NCI-H2107 (cell line): ENCODE measurements around the gene KCNK7.
"Not testable (repeated sequence)": the region's sequence is repeated elsewhere in the genome, so short reads cannot be mapped to it uniquely, and the experiment has no call there.

Source experiments
- DNase-seq: peaks from one replicate; lab custom pipeline; 2025; lab: John Stamatoyannopoulos, UW

The KCNK7 gene, protein sequence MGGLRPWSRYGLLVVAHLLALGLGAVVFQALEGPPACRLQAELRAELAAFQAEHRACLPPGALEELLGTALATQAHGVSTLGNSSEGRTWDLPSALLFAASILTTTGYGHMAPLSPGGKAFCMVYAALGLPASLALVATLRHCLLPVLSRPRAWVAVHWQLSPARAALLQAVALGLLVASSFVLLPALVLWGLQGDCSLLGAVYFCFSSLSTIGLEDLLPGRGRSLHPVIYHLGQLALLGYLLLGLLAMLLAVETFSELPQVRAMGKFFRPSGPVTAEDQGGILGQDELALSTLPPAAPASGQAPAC

DNA sequence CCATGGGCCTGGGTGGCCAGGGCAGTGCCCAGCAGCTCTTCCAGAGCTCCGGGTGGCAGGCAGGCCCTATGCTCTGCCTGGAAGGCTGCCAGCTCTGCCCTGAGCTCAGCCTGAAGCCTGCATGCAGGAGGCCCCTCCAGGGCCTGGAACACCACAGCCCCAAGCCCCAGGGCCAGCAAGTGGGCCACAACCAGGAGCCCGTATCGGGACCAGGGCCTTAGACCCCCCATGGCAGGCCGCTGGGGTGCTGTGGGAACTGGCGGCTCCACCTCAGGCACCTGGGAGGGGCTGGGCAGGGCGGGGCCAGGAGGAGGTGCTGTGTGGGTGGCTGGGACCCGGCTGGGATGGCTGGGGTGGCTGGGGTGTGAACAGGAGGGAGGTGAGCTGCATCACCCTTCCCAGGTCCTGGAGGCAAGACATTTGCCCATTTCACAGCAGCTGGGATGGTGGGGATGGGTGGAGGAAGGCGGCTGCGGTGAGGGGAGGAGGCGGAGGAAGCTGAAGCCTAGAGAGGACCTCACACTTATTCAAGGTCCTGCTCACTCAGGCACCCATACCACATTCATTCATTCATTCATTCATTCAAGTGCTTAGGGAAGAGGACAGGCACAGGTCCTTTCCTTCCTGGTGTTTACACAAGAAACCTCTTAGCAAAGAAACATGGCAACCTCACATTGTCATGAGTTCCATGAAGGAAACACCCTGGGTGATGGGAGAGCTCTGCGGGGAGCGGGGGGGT, at the start of gene KCNK7:
KCNK7 (minus strand) TSS at position 258 of the 739 bp plus-strand sequence; CDS start at position 230, 28 bp downstream.
- no peak for DNase-seq

DNA sequence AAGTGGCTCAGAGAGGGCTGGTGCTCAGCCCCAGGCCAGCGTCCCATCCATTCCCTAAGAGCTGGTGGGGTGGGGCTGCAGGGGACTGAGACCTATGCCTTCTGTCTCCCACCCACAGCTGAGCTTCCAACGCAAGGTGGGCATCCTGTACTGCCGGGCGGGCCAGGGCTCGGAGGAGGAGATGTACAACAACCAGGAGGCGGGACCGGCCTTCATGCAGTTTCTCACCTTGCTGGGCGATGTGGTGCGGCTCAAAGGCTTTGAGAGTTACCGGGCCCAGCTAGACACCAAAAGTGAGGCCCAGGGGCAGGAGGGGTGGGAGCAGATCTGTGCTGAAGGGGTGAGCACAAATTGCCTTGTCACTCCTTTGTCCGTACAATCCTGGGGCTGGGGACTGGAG, 49.2 kb upstream of the KCNK7 start:
- no peak for DNase-seq

DNA sequence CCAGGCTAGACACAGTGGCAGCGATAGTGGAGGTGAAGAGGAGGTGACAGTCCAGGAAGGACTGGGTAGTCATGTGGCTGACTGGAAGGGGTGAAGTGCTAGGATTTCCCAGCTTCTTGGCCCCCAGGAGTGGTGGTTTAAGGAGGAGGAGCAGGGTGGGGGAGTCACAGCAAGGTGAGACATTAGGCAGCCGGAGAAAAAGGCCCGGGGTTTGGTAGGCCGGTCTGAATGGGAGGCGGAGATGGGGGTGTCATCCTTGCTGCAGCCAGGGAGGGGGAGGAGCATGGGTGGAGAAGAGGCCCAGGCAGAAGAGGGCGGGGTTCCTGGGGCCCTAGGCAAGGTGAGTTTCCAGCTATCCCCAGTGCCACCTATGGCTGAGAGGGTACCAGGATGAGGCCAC, 48.4 kb upstream of the KCNK7 start:
- no peak for DNase-seq

DNA sequence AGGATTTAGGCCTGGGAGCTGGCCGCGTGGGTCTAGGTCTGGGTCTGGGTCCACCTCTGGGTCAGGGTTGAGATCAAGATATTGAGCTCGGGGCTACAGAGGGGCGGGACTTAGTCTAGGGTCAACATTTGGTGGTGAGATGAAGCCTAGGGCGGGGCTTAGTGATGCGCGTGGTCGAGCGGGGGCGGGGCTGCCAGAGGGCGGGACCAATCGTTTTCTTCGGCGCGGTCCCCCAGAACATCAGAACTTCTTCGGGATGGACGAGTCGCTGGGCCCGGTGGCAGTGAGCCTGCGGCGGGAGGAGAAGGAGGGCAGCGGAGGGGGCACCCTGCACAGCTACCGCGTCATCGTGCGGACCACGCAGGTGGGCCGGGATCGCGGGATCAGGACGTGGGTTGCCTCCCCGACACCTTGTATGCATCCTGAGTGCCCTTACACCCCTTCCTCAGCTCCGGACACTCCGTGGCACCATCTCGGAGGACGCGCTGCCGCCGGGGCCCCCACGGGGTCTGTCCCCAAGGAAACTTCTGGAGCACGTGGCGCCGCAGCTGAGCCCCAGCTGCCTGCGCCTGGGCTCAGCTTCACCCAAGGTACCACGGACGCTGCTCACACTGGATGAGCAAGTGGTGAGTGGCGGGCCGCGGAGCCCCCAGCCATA, 46.5 kb upstream of the KCNK7 start:
- no peak for DNase-seq

DNA sequence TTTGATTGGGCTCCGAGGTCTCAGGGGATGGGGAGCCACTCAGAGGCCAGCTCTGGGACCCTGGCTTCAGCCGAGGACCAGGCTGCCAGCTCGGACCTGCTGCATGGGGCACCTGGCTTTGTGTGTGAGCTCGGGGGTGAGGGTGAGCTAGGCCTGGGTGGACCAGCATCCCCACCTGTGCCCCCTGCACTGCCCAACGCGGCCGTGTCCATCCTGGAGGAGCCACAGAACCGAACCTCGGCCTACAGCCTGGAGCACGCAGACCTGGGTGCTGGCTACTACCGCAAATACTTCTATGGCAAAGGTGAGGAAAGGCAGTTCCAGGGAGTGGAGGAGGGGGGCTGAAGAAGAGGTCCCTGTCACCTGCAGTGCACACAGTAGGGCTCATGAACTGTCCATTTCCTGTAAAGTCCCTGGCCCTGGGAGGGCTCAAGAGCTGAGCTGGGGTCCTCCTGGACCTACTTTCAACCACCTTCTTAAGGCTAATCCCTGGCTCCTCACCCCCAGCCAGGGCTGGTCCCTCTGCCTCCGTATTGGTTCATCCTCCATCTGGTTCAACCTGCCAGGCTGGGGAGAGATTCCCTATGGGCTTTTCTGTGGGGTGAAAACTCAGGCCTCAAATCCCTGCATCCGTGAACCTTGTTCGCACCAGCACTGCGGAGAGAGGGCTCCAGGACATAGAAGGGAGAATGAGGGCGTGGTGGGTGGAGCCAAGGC, 45.9 kb upstream of the KCNK7 start:
- DNase-seq, result no peak

DNA sequence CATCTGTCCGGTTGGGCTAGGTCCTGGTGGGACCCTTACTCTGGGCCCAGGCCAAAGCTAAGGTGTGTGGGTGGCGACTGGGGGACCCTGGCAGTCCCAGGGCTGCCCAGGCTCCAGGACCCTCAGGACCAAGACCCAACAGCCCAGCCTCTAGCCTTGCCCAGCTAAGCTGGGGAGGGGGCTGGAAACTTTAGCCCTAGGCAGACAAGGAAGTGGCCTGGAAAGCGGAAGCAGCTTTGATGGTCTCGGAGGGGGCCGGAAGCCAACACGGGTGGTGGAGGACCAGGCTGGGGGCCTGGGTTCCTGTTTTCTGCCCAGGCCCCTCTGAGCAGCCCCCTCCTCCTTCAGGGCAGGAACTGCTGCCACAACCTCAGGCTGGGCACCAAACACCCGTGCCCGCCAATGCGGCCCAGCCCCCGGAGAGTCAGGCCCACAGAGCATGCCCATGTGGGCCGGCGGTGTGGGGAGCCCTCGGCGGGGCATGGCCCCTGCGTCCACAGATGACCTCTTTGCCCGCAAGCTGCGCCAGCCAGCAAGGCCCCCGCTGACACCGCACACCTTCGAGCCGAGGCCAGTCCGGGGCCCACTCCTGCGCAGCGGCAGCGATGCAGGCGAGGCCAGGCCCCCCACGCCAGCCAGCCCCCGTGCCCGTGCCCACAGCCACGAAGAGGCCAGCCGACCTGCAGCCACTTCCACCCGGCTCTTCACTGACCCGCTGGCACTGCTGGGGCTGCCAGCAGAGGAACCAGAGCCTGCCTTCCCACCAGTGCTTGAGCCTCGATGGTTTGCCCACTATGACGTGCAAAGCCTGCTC, 45.1 kb upstream of the KCNK7 start:
- no peak for DNase-seq

DNA sequence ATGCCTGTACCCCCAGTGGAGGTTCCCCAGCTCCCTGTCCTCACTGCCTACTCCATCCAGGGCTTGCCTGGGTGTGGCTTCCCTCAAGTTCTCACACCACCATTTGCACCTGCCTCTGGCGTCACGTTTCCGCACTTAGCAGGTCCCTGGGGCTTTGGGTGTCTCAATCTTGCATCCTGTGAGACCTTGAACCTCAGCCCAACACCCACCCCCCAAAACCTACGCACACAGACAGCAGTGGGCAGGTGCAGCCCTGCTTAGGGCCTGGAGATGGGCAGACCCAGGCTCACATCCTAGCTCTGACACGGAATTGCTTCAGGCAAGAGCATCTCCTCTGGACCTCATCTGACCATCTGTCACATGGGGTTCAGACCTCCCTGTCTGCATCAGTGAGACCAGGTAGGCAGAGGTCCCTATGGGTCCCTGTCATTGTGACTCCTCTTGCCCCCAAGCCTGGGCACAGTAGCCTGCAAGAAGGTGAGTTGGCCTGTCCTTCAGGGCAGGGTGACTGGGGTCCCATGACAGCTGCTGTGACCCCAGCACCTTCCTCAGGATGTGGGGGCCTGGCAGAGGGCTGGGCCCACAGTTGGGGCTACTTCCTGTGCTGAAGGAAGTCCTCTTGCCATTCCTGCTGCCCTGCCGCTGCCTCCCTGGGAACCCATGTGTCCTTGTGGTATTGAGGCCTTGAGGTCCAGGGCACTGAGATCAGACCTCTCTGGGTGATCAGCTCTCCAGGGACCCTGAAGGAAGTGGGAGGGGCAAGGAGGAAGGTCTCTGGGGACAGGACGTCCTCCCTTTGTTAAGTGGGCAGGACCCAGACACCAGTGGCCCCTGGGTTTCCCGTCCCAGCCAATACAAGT, 44.3 kb upstream of the KCNK7 start:
- DNase-seq, result peak; percentile 55

DNA sequence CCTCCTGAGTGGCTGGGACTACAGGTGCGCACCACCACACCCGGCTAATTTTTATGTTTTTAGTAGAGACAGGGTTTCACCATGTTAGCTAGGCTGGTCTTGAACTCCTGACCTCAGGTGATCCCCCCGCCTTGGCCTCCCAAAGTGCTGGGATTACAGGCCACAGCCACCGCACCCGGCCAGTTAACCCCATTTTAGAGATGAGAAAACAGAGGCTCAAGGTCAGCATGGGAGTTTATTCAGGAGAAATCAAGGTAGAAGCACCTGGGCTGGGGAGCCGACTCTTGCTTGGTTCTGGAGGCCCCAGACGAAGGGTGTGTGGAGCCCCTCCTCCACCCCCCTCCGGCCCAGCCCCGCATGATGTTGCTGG, 43.6 kb upstream of the KCNK7 start:
- not testable (repeated sequence) for DNase-seq

DNA sequence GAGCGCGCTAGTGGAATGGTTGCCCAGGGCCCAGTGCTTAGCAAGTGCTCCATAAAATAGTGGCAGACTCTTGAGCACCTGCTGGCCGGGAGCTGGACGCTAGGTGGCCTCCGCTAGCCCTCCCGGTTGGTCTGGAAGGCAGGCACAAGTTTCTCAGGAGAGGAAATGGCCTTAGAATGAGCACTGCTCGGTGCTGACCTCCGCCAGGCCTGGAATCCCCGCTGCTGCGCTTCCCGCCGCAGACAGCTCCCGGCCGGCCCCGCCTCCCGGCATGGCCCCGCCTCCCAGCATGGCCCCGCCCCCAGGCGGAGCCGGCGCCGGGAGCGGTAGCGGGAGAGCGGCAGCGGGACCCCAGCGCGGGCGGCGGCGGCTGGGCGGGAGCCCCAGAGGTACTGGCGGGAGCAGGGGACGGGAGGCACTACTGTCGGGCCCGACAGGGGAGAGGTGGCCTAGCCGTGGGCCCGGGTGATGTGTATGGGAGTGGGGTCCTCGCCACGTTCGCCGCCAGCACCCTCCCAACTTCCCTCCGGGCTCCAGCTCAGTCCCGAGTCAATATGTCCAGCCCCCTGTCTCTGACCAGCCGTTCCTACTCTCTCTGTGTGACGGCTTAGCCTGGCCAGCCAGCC, 42.3 kb upstream of the KCNK7 start, which contains the start of gene SIPA1:
SIPA1 (plus strand) TSS at position 308 of the 626 bp plus-strand sequence. CDS start 2,821 bp downstream, outside the sequence.
- DNase-seq, result no peak

DNA sequence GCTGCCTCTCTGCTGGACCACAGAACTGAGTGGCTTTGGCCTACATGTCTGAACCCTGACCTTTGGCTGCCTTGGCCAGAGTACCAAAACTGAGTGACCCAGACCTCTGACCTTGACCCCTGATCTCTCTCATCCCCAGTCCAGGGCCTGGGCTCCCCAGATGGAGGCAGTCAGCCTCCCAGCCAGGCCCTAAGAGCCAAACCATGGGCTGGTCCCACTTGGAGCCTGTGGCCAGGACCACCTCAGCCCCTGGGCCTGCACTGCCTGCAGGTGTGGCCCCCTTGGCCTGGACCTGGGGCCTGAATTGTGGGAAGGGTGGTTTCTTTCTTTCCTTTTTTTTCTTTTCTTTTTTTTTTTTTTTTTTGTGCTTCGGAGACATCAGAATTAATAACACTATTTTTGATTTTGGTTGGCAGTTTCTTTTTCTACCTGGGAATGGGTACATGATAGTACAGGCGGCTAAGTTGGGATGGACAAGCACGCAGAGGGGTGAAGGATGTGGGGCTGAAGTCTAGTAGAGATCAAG, 41.5 kb upstream of the KCNK7 start:
- DNase-seq, result no peak

DNA sequence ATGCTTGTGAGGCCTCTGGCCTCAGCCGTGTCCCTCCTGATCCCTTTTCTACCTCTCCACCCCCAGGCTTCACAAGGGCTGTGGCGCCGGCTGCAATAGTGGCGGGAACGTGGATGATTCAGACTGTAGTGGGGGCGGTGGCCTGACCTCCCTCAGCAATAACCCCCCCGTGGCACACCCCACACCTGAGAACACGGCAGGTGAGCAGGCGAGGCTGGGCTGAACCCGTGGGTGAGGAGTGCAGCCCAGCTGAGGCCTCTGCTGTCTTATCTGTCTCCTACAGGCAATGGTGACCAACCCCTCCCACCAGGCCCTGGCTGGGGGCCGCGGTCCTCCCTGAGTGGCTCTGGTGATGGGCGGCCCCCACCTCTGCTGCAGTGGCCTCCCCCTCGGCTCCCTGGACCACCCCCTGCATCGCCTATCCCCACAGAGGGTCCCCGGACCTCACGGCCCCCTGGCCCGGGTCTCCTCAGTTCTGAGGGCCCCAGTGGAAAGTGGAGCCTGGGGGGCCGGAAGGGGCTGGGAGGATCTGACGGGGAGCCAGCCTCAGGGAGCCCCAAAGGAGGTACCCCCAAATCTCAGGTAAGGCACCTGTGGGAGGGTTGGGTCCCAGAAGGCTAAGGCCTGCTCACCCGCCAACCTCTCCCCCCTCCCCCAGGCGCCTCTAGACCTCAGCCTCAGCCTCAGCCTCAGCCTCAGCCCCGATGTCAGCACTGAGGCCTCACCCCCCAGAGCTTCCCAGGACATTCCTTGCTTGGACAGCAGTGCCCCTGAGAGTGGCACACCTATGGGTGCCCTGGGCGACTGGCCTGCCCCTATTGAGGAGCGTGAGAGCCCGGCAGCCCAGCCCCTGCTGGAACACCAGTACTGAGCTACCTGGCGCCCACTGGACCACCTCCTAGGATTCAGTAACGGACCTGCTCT, 40.8 kb upstream of the KCNK7 start:
- DNase-seq, result no peak

DNA sequence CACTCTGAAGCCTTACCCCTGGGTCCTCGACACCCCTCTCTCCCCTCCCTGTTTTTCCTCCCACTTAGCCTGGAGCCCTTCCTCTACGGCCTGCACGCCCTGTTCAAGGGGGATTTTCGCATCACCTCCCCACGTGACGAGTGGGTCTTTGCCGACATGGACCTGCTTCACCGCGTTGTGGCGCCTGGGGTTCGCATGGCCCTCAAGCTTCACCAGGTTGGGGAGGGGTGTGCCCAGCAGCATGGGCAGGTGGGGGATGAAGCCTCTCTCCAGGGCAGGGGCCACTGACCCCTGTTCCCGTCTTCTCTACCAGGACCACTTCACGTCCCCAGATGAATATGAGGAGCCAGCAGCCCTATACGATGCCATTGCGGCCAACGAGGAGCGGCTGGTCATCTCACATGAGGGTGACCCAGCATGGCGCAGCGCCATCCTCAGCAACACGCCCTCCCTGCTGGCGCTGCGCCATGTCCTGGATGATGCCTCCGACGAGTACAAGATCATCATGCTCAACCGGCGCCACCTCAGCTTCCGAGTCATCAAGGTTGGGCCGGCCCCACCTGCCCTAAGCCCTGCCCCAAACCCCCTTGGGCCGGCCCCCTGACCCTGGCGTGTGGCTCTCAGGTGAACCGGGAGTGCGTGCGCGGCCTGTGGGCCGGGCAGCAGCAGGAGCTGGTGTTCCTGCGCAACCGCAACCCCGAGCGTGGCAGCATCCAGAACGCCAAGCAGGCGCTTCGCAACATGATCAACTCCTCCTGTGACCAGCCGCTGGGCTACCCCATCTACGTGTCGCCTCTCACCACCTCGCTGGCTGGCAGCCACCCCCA, 39.5 kb upstream of the KCNK7 start:
- no peak for DNase-seq

DNA sequence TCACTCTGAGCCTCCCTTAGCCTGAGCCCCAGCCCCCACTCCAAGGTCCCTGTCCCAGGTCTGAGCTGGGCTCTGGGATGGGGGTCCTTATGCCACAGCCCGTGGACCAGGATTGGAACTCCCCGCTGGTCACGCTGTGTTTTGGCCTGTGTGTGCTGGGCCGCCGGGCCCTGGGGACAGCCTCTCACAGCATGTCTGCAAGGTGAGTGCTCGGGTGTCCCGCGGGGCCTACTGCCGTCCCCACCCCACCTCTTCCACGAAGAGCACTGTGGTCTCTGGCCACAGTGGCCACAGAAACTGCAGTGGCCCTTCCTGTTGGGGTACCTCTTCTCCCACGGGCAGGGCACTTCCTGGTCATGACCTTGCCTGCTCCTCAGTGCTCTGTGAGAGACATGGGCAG, 38.8 kb upstream of the KCNK7 start:
- DNase-seq, result no peak

DNA sequence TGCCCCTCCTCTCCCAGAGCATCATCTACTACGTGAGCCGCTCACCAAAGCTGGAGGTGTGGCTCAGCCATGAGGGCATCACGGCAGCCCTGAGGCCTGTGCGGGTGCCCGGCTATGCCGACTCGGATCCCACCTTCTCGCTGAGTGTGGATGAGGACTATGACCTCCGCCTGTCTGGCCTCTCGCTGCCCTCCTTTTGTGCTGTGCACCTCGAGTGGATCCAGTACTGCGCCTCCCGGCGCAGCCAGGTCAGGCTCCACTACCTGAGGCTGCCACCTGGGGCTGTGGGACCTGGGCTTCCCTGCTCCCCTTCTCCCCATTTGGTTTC, 38.5 kb upstream of the KCNK7 start:
- no peak for DNase-seq

DNA sequence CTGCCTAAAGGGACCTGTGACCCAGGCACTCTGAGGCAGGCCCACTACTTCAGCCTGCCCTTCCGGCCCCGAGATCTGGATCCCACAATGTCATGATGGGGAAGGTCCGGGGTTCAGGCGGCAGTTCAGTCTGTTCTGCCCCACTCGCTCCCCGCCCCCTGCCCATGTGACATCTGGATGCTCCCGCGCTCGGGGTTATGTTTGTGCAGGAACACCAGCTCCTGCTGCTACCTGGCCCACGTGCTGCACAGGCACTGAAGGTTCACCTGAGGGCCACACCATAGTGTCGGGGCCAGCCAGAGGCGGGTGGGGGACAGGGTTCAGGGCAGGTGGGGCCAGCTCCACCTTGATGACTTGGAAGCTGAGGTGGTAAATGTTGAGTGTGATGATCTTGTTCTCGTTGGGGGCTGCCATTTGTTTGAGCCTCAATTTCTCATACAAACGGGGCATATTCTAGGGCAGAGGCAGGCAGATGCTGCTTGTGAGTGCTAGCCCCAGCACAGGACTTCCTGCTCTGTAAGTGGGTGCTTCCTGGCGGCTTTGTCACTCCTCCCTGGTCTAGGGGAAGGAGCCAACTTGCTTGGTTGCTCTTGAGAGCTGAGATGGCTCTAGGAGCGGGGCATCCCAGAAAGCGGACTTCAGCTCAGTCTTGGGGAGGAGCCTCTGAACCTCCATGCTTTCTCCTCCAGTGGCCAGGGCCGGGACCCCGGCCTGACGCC, 37.9 kb upstream of the KCNK7 start:
- no peak for DNase-seq

DNA sequence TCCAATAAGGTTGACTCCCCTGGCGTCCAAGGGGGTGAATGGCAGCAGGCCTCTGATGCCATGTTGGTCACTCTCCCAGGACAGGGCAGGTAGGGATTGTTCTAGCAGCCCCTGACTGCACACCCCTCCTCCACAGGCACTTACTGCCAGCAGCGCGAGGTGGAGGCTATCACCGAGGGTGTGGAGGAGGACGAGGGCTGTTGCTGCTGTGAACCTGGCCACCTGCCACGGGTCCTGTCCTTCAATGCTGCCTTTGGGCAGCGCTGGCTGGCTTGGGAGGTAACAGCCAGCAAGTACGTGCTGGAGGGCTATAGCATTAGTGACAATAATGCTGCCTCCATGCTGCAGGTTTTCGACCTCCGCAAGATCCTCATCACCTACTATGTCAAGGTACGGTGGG, 34.6 kb upstream of the KCNK7 start:
- DNase-seq, result no peak

DNA sequence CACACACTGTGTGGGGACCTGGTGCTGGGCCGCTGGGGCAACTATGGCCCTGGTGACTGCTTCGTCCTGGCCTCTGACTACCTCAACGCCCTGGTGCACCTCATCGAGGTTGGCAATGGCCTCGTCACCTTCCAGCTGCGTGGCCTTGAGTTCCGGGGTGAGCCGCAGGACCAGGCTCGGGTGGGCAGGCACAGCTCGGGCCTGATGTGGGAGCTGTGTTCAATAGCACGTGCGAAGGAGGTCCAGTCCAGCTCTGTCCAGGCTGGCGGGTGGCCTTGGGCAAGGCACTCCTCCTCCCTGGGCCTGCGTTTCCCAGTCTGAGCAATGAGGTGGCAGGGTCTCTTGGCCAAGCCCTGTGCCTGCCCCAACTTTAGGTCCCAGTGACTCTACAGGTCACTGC, 34.0 kb upstream of the KCNK7 start:
- DNase-seq, result no peak
